NCI-H345 treated with DMSO at 0.1 percent for 48 hours (cell line): Measurements from ENCODE around the gene SRGAP3.

Experiments
- DNase-seq: peaks from one replicate; lab custom pipeline; 2025; ENCODE audit not compliant: unreplicated experiment; lab: John Stamatoyannopoulos, UW

SRGAP3 gene

GRCh38 chr3:9024341-9024740 lies 225.1 kb downstream of the SRGAP3 start:
- DNase-seq, result no peak

GRCh38 chr3:9023226-9023590 lies 226.2 kb downstream of the SRGAP3 start:
- no peak for DNase-seq

GRCh38 chr3:9022305-9023225 lies 226.9 kb downstream of the SRGAP3 start:
- DNase-seq, result no peak

GRCh38 chr3:9021271-9022009 lies 228.0 kb downstream of the SRGAP3 start:
- no peak for DNase-seq

GRCh38 chr3:9020426-9020825 lies 229.0 kb downstream of the SRGAP3 start:
- no peak for DNase-seq

GRCh38 chr3:9019259-9019961 lies 230.0 kb downstream of the SRGAP3 start:
- no peak for DNase-seq

- no peak for DNase-seq
Measured at GRCh38 chr3:9015250-9015649, 234.2 kb downstream of the SRGAP3 start.

GRCh38 chr3:9013782-9014563 lies 235.5 kb downstream of the SRGAP3 start:
- no peak for DNase-seq

GRCh38 chr3:9012521-9012920 lies 236.9 kb downstream of the SRGAP3 start:
- no peak for DNase-seq

- DNase-seq, result no peak
Measured at GRCh38 chr3:9009976-9010545, 239.4 kb downstream of the SRGAP3 start.

- no peak for DNase-seq
Measured at GRCh38 chr3:9008550-9009255, 240.7 kb downstream of the SRGAP3 start.

- no peak for DNase-seq
Measured at GRCh38 chr3:9007928-9008327, 241.5 kb downstream of the SRGAP3 start.

GRCh38 chr3:9007213-9007612 lies 242.2 kb downstream of the SRGAP3 start:
- DNase-seq, result no peak

- DNase-seq, result no peak
Measured at GRCh38 chr3:9000041-9000440, 249.4 kb downstream of the SRGAP3 start.

- DNase-seq, result no peak
Measured at GRCh38 chr3:8997151-8997550, 252.3 kb downstream of the SRGAP3 start.

- DNase-seq, result no peak
Measured at GRCh38 chr3:8996681-8997121, 252.7 kb downstream of the SRGAP3 start.

- no peak for DNase-seq
Measured at GRCh38 chr3:8996216-8996615, 253.2 kb downstream of the SRGAP3 start.

GRCh38 chr3:8994226-8994625 lies 255.2 kb downstream of the SRGAP3 start:
- DNase-seq, result no peak

- DNase-seq, result no peak
Measured at GRCh38 chr3:8993331-8993730, 256.1 kb downstream of the SRGAP3 start.

- no peak for DNase-seq
Measured at GRCh38 chr3:8992854-8993253, 256.6 kb downstream of the SRGAP3 start.
